Posterior vena cava (tissue), 2 donors: ENCODE results near the gene WDR20. TPM values are rescaled to one million over a fixed set of nuclear protein-coding genes. Genes with fewer than 3 reads are reported as not detected.

Source experiments
- DNase-seq: peaks from one replicate; pipeline ENCODE4 v3.0.0-alpha.2; 2020; ENCODE audit warnings: low spot score
- intact Hi-C, 2 donors: fragments of 100-400 bp; cut with DNase I; formaldehyde crosslinking; loops; one replicate each; pipeline versions ENCODE4 v1.14.1 to v1.14.2; 2022 to 2023
- total RNA-seq, 2 donors: library from RNA; stranded (reverse); fragmentation: NEBNext Ultra II Directional; extraction: Animal tissue kit (Norgen Biotek cat#: 25700); gene quantifications; one replicate each; pipeline ENCODE4 v1.2.1, GENCODE V29; 2021
- donor health status: DM: yes; HTN: yes; CAD: no.
- donor health status: DM: yes; HTN: yes; CAD: no.

The WDR20 gene
- total RNA-seq, 2 donors from 2014 or later, result 27.6 to 28.0 TPM

GRCh38 chr14:102246071-102246470, 106.4 kb downstream of the WDR20 start:
- intact Hi-C loops, result no loop called here
- peak; percentile 9 for DNase-seq

- no peak for DNase-seq
- intact Hi-C loops, result no loop called here
Observed at GRCh38 chr14:102248121-102248520, 108.4 kb downstream of the WDR20 start.

- intact Hi-C loops, result no loop called here
- DNase-seq, result peak; percentile 42
Observed at GRCh38 chr14:102249041-102249440, 109.3 kb downstream of the WDR20 start.

DNA sequence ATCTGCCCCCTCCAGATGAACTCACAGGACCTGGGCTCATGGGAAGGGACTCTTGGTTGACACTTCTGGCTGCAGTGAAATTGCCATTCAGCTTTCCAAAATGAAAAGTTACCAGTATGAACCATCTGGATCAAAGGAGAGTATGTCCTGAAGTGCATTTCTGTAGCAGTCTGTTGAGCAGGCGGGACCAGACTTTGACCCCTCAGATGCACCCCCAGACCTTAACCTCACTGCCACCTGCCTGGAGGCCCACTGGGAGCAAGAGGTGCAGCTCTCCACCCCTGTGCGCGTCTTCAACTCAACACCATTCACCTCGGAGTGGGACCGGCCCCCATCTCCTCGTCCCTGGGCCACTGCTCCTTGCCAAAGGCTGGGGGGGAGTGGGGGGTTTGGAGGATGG, 110.3 kb downstream of the WDR20 start:
- intact Hi-C loops, result no loop called here
- peak; percentile 47 for DNase-seq

DNA sequence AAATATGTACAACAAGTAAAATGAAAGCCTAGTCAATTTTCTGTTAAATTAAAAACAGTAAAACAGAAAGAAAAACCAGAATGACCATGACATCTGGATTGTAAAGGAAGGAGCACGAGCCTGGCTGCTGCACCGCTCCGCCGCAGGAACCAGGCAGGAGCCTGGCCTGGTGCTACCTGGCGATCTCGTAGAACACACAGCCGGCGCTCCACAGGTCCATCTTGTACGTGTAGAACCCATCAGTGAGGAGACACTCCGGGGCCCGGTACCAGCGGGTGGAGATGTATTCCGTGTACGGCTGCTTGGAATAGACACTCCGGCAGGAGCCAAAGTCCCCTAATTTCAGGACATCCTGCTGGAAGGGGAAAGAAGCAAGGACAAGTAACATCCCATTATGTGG, 110.9 kb downstream of the WDR20 start:
- intact Hi-C loops, result no loop called here
- peak; percentile 72 for DNase-seq

- DNase-seq, result peak; percentile 29
- intact Hi-C loops, result no loop called here
Observed at GRCh38 chr14:102251161-102251560, 111.5 kb downstream of the WDR20 start.

GRCh38 chr14:102252834-102253801, 113.4 kb downstream of the WDR20 start:
- DNase-seq, result no peak
- intact Hi-C loops, result no loop called here

- DNase-seq, result no peak
- intact Hi-C loops, result no loop called here
Observed at GRCh38 chr14:102255401-102256190, 115.9 kb downstream of the WDR20 start.

GRCh38 chr14:102256716-102257115, 117.0 kb downstream of the WDR20 start:
- intact Hi-C loops, result no loop called here
- no peak for DNase-seq

- intact Hi-C loops, result no loop called here
Observed at GRCh38 chr14:102258136-102258535, 118.4 kb downstream of the WDR20 start.

More at GRCh38 chr14:102258136-102258535, 118.4 kb downstream of the WDR20 start:
- no peak for DNase-seq

Other genes starting within 250 kb of the WDR20 start
- gene DYNC1H1, start 175.3 kb upstream of the WDR20 start, total RNA-seq, result 100 to 1,000 TPM; 421 to 510 TPM
- gene HSP90AA1, start 52.9 kb upstream of the WDR20 start, total RNA-seq, result 100 to 1,000 TPM; 274 to 464 TPM
- 10 to 100 TPM in 1 of 2 donors, 1 to 10 TPM in 1; 8.4 to 10.0 TPM for gene MOK, start 165.3 kb downstream of the WDR20 start, total RNA-seq
- gene ZNF839, start 179.8 kb downstream of the WDR20 start, total RNA-seq, result 1 to 10 TPM; 5.0 to 6.6 TPM
- 10 to 100 TPM; 27.4 to 30.7 TPM for gene CINP, start 223.0 kb downstream of the WDR20 start, total RNA-seq
- gene TECPR2, start 223.0 kb downstream of the WDR20 start, total RNA-seq, result 10 to 100 TPM; 34.3 to 45.5 TPM